Adrenal gland (tissue), 5 donors: ENCODE data around the gene REPS1.

Experiments
- POLR2A ChIP-seq, 2 donors: fragments of 450-650 bp; IDR thresholded peaks; one replicate each; pipeline ENCODE4 v1.6.1; 2017; ENCODE audit warnings: antibody characterized with exemption in 2 of 2, mild to moderate bottlenecking in 2 of 2, moderate library complexity in 1 of 2
- TF ChIP-seq, protein P1 (sequence below), 6 experiments: fragments of 450-650 bp in 4 of 6; fragments of 200-600 bp in 2 of 6; sonication (generic) in 1 of 6; IDR thresholded peaks; 1 replicate in 5 of 6; 2 replicates in 1 of 6; pipeline versions ENCODE4 v1.5.1 to v1.8.0; 2016 to 2021; ENCODE audit warnings: antibody characterized with exemption in 6 of 6, mild to moderate bottlenecking in 2 of 6, moderate library complexity in 1 of 6
- donor health status: DM: no; HTN: no; CAD: no.

- TF ChIP-seq, protein P1, sequence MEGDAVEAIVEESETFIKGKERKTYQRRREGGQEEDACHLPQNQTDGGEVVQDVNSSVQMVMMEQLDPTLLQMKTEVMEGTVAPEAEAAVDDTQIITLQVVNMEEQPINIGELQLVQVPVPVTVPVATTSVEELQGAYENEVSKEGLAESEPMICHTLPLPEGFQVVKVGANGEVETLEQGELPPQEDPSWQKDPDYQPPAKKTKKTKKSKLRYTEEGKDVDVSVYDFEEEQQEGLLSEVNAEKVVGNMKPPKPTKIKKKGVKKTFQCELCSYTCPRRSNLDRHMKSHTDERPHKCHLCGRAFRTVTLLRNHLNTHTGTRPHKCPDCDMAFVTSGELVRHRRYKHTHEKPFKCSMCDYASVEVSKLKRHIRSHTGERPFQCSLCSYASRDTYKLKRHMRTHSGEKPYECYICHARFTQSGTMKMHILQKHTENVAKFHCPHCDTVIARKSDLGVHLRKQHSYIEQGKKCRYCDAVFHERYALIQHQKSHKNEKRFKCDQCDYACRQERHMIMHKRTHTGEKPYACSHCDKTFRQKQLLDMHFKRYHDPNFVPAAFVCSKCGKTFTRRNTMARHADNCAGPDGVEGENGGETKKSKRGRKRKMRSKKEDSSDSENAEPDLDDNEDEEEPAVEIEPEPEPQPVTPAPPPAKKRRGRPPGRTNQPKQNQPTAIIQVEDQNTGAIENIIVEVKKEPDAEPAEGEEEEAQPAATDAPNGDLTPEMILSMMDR (IDR thresholded peaks at IDR 0.05): no peak
- no peak for TF ChIP-seq POLR2A (IDR thresholded peaks at IDR 0.05)
These were observed 102.8 kb downstream of the REPS1 start for GRCh38 chr6:138885156-138885819.
